ENCODE measurements around the gene RNASE8. TPM values are rescaled to one million over a fixed set of nuclear protein-coding genes. Genes with fewer than 3 reads are reported as not detected.

Gene RNASE8
- total RNA-seq, 2 experiments from 2014 or later: not detected

DNA sequence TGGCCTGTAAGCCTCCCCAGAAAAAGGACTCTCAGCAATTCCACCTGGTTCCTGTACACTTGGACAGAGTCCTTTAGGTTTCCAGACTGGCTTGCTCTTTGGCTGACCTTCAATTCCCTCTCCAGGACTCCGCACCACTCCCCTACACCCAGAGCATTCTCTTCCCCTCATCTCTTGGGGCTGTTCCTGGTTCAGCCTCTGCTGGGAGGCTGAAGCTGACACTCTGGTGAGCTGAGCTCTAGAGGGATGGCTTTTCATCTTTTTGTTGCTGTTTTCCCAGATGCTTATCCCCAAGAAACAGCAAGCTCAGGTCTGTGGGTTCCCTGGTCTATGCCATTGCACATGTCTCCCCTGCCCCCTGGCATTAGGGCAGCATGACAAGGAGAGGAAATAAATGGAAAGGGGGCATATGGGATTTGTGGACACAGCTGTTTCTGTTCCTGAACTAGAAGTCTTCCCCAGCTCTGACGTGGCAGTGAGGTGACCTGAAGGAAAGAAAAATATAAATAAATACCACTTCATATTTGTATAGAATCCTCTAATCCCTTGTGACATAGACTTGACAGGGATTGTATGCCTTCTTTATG is 14.1 kb upstream of the RNASE8 start:
- Histone ChIP-seq H3K27ac (ENCODE audit: low read depth, low read length, poor library complexity, severe bottlenecking) (no peak overlapping the region), H3K4me3 (ENCODE audit: low read depth, low read length, poor library complexity, severe bottlenecking) (no peak overlapping the region), H3K4me2 (ENCODE audit: low read length) (no peak overlapping the region), H3K9me2 (ENCODE audit: insufficient read depth, low read length) (no peaks in the 10 kb centered on the region), H2AFZ (ENCODE audit: low read length) (no peak overlapping the region), H3K9me3 (ENCODE audit: low read length) (no peaks in the 10 kb centered on the region), H3K4me1 (ENCODE audit: insufficient read depth, low read length, poor library complexity, severe bottlenecking) (no peaks in the 10 kb centered on the region), H3K79me2 (ENCODE audit: insufficient read depth, low read depth, low read length) (no peaks in the 10 kb centered on the region), H4K20me1 (ENCODE audit: insufficient read depth, low read length) (no peaks in the 10 kb centered on the region), H3K36me3 (ENCODE audit: insufficient read depth, low read length) (no peaks in the 10 kb centered on the region)
- no peak for TF ChIP-seq EZH2phosphoT487 (IDR thresholded peaks at IDR 0.05; ENCODE audit: borderline replicate concordance, low read depth, low read length)
- TF ChIP-seq, protein P1, sequence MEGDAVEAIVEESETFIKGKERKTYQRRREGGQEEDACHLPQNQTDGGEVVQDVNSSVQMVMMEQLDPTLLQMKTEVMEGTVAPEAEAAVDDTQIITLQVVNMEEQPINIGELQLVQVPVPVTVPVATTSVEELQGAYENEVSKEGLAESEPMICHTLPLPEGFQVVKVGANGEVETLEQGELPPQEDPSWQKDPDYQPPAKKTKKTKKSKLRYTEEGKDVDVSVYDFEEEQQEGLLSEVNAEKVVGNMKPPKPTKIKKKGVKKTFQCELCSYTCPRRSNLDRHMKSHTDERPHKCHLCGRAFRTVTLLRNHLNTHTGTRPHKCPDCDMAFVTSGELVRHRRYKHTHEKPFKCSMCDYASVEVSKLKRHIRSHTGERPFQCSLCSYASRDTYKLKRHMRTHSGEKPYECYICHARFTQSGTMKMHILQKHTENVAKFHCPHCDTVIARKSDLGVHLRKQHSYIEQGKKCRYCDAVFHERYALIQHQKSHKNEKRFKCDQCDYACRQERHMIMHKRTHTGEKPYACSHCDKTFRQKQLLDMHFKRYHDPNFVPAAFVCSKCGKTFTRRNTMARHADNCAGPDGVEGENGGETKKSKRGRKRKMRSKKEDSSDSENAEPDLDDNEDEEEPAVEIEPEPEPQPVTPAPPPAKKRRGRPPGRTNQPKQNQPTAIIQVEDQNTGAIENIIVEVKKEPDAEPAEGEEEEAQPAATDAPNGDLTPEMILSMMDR (conservative IDR thresholded peaks at IDR 0.05; ENCODE audit: low read length): no peak
- intact Hi-C loops (cut with micrococcal nuclease; ENCODE audit: unreplicated experiment): no loop called here
- ChIA-PET POLR2A (interaction anchor here (0.5 to 0.8 kb wide), 4 partner anchors 12 to 177 kb away, joined by 4 to 7 read pairs (median 5); no protein-coding TSS in a partner anchor), CTCF (ENCODE audit: unreplicated experiment) (no interaction called here)
- DNase-seq (ENCODE audit: low spot score): no peak
- no TSS peak for BruUV-seq (replicated peaks)

DNA sequence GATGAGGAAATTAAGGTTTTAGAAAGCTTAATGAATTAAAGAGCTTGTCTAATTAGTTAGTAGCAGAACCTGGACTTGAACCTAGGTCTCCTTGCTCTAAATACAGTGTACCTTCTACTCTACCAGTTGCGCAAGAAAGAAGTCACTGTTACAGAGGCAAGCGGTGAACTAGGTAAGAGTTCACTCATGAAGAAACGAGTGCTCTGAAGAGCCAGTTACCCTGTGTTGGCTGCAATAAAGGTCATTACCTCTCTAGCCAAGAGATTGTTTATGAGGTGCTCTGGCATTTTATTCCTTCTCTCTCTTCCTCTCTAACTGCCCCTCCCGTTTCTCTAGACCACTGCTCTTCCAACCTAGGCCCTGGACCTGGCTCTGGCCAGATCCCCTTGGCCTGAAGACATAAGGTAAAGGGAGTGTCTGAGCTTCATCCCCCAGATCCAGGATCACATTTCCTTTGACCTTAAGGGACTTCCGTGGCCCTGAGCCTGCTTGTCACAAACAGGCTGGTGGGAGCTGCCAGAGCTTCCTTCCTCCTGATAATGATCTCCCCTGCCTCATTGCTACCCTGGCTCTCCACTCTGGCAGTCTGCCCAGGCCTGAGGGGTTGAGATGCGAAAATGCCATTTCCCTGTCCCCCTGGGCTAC is 13.5 kb upstream of the RNASE8 start:
- H3K4me2 ChIP-seq (ENCODE audit: low read length): no peak overlapping the region
- no peaks in the 10 kb centered on the region for H3K36me3 ChIP-seq (ENCODE audit: insufficient read depth, low read length)
- H3K4me3 ChIP-seq (ENCODE audit: low read depth, low read length, poor library complexity, severe bottlenecking): no peak overlapping the region
- BruUV-seq (replicated peaks): no TSS peak
- no peaks in the 10 kb centered on the region for H4K20me1 ChIP-seq (ENCODE audit: insufficient read depth, low read length)
- TF ChIP-seq, protein P1 (conservative IDR thresholded peaks at IDR 0.05; ENCODE audit: low read length): no peak
- no peak for TF ChIP-seq EZH2phosphoT487 (IDR thresholded peaks at IDR 0.05; ENCODE audit: borderline replicate concordance, low read depth, low read length)
- H2AFZ ChIP-seq (ENCODE audit: low read length): no peak overlapping the region
- POLR2A ChIA-PET: interaction anchor here (0.5 to 0.8 kb wide), 3 partner anchors 66 to 177 kb away, joined by 4 to 7 read pairs (median 6); no protein-coding TSS in a partner anchor
- no peak for DNase-seq (ENCODE audit: low spot score)
- CTCF ChIA-PET (ENCODE audit: unreplicated experiment): no interaction called here
- H3K9me2 ChIP-seq (ENCODE audit: insufficient read depth, low read length): no peaks in the 10 kb centered on the region
- no peaks in the 10 kb centered on the region for H3K79me2 ChIP-seq (ENCODE audit: insufficient read depth, low read depth, low read length)
- H3K27ac ChIP-seq (ENCODE audit: low read depth, low read length, poor library complexity, severe bottlenecking): no peak overlapping the region
- intact Hi-C loops (cut with micrococcal nuclease; ENCODE audit: unreplicated experiment): no loop called here
- H3K9me3 ChIP-seq (ENCODE audit: low read length): no peaks in the 10 kb centered on the region
- H3K4me1 ChIP-seq (ENCODE audit: insufficient read depth, low read length, poor library complexity, severe bottlenecking): no peaks in the 10 kb centered on the region

DNA sequence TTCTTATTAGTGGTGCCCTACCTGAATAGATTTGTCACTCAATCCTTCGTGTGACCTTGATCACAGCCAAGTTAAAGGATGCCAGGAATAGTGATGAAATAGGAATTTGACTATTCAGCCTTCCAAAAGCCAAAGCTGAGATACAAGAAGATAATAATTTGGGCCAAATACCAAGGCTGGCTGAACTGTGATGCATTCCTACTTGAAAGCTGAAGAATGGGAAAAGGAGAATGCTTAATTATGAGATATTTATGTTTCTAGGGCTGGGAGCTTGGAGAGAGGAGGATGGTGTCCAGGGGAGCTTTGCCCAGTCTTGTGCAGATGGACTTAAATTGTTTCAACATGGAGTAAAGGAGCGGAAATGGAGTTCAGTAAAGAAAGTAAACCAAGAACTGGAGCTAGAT is 10.2 kb upstream of the RNASE8 start:
- Histone ChIP-seq H3K27ac (ENCODE audit: low read depth, low read length, poor library complexity, severe bottlenecking) (no peak overlapping the region), H4K20me1 (ENCODE audit: insufficient read depth, low read length) (no peaks in the 10 kb centered on the region), H3K79me2 (ENCODE audit: insufficient read depth, low read depth, low read length) (no peaks in the 10 kb centered on the region), H3K36me3 (ENCODE audit: insufficient read depth, low read length) (no peaks in the 10 kb centered on the region), H3K9me2 (ENCODE audit: insufficient read depth, low read length) (no peaks in the 10 kb centered on the region), H2AFZ (ENCODE audit: low read length) (no peak overlapping the region), H3K4me2 (ENCODE audit: low read length) (no peak overlapping the region), H3K4me1 (ENCODE audit: insufficient read depth, low read length, poor library complexity, severe bottlenecking) (no peaks in the 10 kb centered on the region), H3K9me3 (ENCODE audit: low read length) (no peaks in the 10 kb centered on the region), H3K4me3 (ENCODE audit: low read depth, low read length, poor library complexity, severe bottlenecking) (no peak overlapping the region)
- no peak for DNase-seq (ENCODE audit: low spot score)
- POLR2A ChIA-PET: interaction anchor here (0.6 to 1.8 kb wide), 2 partner anchors 12 to 42 kb away, joined by 3 to 5 read pairs; no protein-coding TSS in a partner anchor
- BruUV-seq (replicated peaks): no TSS peak
- intact Hi-C loops (cut with micrococcal nuclease; ENCODE audit: unreplicated experiment): no loop called here
- no peak for TF ChIP-seq EZH2phosphoT487 (IDR thresholded peaks at IDR 0.05; ENCODE audit: borderline replicate concordance, low read depth, low read length)
- TF ChIP-seq, protein P1 (conservative IDR thresholded peaks at IDR 0.05; ENCODE audit: low read length): no peak
- CTCF ChIA-PET (ENCODE audit: unreplicated experiment): interaction anchor here (0.9 kb wide), 1 partner anchor 24 kb away, joined by 5 read pairs; no protein-coding TSS in a partner anchor

Measured in OCI-LY7 (cell line).